Activated CD4-positive, alpha-beta T cell treated with anti-CD3 and anti-CD28 coated beads, Interleukin-10, Interleukin-2, amounts not matched to agents 100 ng/mL and 50 ng/mL, durations not matched to agents 16 hours and 8 hours (primary cell): ENCODE data around the gene C2CD4B.

ENCODE experiments used
- DNase-seq: peaks from one replicate; pipeline ENCODE4 v3.0.0-alpha.2; 2020

Gene C2CD4B

DNA sequence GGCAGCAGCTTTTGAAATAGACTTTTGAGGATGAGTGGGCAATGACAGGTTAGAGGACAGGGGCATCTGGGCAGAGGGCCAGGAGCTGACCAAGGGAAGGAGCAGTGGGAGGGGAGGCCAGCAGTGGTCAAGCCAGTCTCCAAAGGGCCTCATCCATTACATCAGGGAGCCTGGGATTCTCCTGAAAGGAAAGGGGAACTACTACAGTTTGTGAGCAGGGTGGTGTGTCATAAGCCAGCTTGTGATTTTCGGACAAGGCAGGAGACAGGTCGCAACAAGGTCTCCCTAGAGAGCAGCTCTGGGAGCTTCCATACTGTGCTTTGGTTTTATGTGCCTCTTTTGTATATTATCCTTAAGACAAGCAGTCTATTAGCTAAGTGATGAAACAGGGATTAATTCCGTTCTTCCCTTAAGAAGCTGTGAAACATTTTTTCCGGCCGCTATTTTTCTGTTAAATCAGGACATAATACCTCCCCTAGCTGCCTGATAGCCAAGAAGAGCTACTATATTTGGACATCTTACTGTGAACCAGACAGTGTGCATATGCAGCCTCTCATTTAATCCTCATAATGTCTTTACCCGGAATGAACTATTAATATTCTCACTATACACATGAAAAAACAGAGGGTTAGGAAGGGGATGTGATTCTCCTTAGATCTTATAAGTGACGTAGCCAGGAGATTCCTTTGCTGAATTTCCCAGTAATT, 46.4 kb downstream of the C2CD4B start:
- no peak for DNase-seq

DNA sequence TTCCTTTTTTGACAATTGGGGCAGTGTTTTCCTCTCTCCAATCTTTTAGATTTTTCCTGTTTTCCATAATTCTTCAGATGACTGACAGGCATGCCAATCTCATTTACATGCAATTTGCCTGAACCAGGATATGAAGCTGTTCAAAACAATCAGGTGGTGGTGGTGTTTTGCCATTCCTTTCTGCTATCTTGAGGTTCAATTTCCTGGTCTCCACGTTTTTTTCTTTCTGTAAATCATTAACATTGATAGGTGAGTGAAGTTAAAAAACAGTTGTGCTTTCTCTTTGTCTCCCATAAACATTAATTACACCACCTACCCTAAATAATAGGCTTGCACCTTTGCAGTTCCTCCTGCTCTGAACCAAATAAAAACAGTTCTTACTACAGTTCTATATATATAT, 49.2 kb downstream of the C2CD4B start:
- no peak for DNase-seq
